Activated T-cell treated with anti-CD3 and anti-CD28 coated beads for 48 hours (primary cell): ENCODE results near the gene NUMBL.

ENCODE experiments used
- DNase-seq: peaks from one replicate; pipeline ENCODE4 v3.0.0-alpha.2; 2020; ENCODE audit warnings: low read depth

NUMBL gene

DNA sequence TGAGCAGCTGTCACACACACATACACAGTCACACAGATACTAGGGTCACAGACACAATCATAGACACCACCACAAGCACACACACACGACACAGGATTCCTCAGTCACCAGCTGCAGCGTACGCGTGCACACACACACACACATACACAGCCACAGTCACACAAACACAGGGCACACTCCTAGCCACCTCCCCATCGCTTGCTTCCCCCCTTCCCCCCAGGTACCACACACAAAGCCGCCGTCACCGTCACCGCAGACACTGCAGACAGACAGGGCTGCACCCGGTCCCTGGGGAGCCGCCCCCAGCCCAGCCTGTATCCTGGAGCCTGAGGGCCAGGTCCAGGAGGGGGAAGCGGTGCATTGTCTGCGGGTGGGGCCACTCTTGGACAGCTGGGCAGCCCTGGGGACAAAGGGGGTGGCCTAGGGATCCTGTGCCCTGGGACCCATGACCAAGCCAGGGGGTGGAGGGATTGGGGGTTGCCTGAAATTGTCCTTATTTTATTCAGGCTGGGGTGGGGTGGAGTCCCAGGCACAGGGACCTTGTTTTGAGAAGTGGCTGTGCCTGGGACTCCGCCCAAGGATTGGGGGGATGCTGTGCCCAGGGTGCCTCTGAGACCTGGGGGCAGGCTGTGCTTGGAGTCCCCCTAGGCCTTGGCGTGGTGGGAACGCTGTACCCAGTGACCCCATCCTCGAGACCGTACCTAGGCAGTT is 957 bp downstream of the NUMBL start:
- DNase-seq = no peak

DNA sequence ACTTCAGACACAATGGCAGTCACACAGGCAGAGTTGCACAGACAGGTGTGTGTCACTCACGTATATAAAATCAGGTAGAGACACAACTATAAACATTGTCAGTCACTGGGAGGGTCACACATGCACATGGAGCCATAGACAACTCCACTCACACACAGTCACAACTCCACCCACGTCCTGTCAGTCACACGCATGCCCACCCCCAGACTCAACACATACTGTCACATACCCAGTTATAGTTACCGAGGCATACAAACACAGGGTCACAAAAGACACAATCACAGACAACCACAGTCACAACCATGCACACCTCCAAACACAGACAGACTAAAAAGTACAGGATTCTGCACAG is 1.5 kb downstream of the NUMBL start:
- no peak for DNase-seq

DNA sequence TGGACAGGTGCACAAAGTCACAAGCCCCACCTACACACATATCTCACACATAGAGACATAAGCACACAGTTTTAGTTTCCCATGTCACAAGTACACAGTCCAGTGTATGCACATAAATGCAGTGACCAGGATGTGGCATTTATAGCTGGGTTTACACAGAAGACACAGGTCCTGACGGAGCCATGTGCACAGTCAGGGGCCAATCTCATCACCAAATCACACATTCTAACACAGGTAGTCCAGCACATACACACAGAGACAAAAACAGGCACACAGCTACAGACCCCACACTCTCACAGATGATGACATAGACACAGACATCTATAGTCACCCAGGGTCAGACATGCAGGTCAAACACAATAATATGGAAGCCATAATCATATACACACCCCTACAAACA is 2.1 kb downstream of the NUMBL start:
- no peak for DNase-seq

DNA sequence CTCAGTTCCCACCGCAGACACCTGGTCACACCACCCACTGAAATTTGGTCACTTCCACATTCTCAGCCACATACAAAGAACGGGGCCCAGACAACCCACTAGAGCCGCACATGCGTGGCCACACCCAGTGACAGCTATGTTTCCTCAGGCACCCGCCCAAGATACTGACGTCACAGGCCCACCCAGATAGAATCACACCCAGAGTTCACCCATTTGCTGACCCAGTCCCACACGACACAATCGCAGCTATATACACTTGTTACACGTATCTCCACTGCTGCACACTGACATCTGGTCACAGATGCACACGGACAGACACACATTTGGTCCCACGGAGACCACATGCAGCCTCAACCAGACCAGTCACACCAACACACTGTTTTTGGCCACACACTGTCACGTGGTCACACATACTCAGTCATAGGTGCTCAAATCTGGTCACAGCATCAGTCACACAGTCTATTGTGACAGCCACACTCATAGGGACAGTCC is 2.9 kb downstream of the NUMBL start:
- no peak for DNase-seq

DNA sequence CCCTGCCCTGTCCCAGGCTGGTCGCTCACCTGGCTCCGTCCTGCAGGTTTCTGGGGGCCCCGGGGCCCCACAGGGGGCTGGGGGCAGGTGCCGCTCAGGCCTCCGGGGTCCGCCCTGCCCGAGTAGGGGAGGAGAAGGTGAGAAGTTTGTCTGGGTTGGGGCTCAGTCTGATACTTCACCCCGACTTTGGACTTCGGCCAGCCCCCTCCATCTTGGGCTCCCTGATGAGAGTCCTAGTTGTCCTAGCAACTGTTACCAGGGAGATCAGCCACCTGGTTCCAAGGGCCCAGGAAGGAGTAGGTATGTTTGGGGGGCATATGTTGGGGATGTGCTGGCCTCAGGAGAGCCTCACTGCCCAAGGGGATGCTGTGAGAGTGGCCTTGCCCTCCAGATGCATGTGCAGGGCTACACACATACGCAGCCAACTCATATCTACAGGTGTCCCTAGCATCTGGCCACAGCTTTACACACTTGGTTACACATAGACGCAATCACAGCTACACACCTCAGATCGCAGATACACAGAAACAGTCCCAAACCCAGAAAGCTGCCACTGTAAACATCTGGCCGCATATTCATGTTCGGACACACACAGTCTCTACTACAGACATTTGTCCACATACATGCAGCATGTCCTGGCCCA is 3.4 kb downstream of the NUMBL start:
- no peak for DNase-seq

- no peak for DNase-seq
Measured at GRCh38 chr19:40685563-40685962, 4.9 kb downstream of the NUMBL start.

DNA sequence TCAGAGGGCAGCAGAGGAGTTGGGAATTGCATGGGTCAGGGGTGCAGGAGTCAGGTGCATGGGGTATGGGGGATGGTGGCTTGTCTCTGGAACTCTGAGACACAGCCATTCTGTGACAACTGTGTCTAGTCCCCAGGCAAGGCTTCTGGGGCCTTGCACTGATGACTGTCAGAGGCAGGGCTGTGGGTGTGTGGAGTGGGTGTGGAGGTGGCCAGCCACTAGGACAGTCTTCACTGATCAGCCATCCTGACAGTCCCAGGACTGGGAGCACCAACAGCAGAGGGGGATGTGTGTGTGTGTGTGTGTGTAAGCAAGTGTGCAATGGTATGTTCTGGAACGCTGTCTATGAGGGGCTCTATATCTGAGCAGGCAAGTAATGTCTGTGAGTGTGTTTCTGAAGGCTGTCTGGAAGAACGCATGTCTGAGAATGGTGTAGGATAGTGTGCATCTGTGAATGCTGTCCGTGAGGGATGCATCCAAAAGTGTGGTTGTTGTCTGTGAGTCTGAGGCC is 5.4 kb downstream of the NUMBL start:
- DNase-seq = no peak

DNA sequence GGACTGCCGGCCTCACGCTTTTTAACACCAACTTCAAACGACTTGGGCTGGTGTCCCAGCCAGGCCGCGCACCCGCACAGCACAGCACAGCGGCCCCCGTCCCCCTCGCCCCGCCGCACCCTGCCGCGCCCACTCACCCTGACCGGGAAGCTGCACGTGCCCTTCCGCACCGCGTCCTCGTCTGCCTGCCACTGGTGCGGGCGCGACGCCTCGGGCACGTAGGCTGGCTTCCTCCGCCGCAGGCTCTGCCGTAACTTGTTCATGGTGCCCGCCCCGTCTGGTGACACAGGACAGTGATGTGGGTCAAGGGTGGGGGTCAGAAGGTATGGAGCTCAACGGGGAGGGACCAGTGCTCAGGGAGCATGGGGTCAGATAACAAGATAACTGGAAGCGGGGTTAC is 6.2 kb downstream of the NUMBL start:
- no peak for DNase-seq

- DNase-seq = no peak
Measured at GRCh38 chr19:40683437-40683836, 7.0 kb downstream of the NUMBL start.

DNA sequence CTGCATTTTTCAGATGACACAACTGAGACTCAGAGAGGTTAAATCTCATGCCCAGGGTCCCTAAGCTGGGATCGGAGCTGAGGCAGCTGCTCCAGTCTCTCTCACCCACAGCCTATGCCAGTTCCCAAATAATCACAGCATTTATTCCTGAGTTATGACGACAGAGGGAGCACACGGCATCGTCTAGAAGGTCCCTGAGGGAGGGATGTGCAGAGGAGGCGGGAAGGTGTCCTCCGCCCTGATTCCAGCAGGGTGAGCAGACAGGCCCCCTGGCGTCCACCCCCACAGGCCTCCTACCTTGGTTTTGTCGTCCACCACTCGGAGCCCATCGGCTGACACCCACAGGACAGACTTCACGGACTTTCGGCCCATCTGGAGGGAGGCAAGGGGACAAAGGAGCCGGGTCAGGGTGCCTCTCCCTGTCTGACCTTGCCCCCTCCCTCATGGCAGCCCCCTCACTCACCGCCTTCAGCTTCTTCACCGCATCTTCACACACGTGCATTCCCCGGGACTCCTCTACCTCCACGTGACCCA is 8.0 kb downstream of the NUMBL start:
- no peak for DNase-seq

- no peak for DNase-seq
Measured at GRCh38 chr19:40681039-40681438, 9.4 kb downstream of the NUMBL start.

DNA sequence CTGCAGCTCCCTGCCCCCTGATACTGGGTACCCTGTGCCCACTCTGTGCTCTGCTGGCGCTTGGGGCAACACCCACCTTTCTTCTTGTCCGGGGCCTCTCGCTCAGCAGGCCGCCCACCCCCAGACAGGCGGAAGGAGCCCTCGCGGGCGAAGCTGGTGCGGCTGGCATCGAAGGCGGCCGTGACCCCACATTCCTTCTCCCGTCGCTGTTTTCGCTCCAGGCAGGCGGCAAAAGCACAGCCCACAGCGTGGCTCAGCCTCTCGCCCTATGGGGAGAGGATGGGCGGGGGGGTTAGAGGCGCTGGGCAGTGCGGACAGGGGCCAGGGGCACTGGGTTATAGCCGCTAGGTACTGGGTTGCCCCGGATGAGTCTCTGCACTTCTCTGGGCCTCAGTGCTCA is 13.3 kb downstream of the NUMBL start:
- DNase-seq = no peak

DNA sequence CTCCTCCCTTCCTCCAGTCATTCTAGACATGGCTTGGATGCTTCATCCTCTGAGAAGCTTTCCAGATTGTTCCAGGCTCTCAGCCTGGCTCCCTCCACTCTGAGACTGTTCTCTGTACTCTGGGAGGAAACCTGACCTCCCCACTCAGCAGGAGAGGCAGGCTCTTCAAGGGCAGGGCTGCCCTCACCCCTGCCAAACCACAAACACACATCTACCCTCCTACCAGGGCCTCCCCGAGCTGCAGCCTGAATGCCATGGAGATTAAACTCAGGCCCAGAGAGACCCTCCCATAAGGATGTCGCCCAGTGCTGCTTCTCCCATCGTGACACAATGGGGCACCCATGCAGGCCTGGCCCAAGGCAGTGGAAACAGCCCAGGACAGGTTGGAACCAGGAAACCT is 16.2 kb downstream of the NUMBL start:
- DNase-seq = no peak

DNA sequence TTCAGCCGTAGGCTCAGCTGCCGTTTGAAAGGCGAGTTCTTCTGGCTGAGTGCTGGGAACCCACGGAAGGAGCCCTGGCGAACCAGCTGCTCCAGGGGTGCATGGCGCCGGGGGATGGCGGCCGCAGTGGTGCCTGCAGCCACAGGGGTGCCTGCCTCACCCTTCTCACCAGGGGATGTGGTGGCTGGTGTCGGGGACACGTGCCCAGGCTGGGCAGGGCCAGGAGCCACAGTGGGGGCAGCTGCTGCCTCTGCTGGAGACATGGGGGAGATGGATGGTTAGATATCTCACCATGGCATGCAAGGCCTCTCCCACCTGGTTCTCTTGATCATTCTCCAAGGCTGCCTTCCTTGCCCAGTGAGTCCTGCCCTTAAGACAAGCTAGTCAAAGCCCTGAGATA is 17.1 kb downstream of the NUMBL start:
- DNase-seq = no peak

- no peak for DNase-seq
Measured at GRCh38 chr19:40672573-40673299, 17.7 kb downstream of the NUMBL start.

DNA sequence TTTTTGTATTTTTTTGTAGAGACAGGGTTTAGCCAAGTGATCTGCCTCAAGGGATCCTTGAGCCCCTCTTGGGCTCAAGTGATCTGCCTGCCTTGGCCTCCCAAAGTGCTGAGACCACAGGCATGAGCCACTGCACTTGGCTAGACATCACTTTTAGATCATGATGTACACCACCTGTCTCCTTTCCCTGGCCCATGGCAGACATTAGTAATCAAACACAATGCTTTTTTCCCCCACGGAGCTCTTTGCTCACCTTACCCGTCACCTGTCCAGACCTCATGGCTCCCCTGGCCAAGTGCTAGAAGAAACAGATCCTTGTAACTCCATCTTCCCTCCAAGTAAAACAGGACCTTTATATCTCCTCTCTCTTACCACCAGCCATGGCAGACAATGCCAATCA is 18.4 kb downstream of the NUMBL start:
- DNase-seq = no peak

- DNase-seq = no peak
Measured at GRCh38 chr19:40671404-40671803, 19.0 kb downstream of the NUMBL start.

- DNase-seq = no peak
Measured at GRCh38 chr19:40668991-40669614, 21.3 kb downstream of the NUMBL start.

- no peak for DNase-seq
Measured at GRCh38 chr19:40667602-40668001, 22.8 kb downstream of the NUMBL start.

DNA sequence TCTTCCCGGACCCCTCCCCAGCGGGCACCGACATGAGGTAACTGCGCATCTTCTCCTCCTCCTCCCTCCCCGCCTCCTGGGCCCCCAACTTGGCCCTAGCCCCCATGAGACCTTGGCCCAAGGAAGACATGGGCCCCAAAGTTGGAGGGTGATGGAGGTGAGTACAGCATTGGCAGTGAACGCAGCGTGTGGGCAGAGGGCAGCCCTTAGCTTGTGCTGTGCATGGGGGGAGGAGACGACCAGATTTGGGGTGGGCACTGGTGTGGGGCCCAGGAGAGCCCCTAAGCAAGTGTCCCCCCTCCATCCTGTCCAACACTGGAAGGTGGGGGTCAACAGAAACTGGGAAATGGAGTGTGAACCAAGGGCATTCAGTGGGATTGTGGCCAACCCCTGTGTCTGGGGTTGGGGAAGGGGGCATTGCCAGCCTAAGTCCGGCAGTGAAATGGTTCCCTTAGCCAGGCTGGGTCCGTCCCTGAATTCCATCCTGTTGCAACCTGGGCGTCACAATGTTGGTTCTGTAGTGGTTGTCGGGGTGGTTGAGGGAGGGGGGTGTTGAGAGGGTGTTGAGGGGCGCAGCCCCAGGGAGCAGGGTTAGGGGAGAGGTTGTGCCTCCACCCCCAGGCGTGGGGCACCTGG is 23.5 kb downstream of the NUMBL start:
- no peak for DNase-seq

DNA sequence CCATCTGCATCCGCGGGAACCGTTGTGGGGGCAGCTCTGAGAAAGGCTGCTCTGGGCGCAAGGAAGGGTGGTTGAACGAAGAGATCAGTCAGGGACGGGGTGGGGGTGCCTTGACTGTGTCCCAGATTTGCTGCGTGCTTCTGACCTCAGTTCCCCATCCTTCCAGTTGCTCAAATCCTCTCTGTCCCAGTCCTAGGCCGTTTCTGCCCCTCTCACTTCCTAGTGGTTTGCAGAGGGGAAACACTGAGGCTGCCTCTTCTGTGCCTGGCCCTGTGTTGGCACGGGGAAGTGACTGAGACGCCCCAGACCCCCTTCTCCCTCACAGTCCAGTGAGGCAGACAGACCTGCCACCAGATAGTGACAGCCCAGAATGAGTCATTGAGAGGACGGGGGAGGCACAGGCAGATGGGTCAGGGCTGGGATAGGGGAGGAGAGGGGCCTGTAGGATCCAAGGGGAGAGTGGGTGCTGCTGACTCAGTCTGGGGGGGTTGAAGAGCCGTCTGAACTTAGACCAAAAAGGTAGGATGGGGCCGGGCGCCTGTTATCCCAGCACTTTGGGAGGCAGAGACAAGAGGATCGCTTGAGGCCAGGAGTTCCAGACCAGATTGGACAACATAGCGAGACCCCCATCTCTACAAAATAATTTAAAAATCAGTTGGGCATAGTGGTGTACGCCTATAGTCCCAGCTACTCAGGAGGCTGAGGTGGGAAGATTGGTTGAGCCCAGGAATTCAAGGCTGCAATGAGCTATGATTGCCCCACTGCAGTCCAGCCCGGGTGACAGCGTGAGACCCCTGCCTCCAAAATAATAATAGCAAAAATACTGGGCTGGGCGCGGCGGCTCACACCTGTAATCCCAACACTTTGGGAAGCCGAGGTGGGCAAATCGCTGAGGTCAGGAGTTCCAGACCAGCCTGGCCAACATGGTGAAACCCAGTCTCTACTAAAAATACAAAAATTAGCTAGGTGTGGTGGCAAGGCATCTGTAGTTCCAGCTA is 26.5 kb downstream of the NUMBL start:
- DNase-seq = peak; percentile 4
